Dermis blood vessel endothelial cell (primary cell): ENCODE results near the gene RPP21. TPM values are rescaled to one million over a fixed set of nuclear protein-coding genes. Genes with fewer than 3 reads are reported as not detected.

Experiments
- DNase-seq: peaks from one replicate; pipeline ENCODE4 v3.0.0; 2010
- total RNA-seq: library from RNA; depleted of rRNA; stranded (reverse); fragments of >200 nt; gene quantifications from 2 replicates; pipeline ENCODE4 v1.2.3, GENCODE V29; 2014

RPP21 gene
- total RNA-seq, 1 donor from 2014 or later: 26.9 TPM

GRCh38 chr6:30386166-30386565 is 41.2 kb downstream of the RPP21 start:
- DNase-seq: no peak

DNA sequence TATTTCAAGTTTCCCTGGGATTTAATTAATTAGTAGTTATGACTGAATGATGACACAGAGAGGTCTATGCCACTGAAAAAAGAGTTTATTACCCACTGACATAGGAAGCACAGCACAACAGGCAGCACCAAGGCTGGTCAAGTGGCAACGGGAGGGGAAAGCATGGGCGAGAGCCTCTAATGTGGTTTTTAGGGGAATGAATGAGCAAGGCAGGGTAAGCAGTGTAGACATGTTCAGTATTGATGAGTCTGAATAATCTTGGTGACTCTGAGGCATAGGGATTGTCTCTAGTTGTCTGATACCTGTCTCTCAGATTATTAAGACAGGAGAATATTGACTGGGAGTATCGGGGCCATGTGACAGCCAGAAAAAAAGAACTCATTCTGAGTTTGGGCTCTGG is 46.3 kb downstream of the RPP21 start:
- no peak for DNase-seq

DNA sequence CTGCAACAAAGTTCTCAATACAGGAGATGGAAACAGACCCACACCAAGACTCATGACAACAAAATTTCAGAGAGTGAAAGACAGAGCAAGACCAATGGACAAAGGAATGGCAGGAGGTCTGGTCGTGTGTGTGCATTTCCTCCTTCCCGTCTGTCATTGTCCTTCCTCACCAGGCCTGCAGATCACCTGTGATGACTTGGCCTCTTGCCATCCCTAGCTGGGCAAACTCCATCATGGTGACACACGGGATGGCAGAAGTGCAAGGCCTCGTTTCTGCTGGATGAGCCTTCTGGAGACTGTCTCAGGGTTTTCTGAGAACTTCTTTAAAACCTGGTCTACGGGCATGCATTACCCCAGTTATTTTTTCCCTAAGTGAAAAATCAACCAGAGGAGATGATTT is 49.2 kb downstream of the RPP21 start:
- no peak for DNase-seq

Other genes with a start within 250 kb of the RPP21 start
- gene TRIM31, start 232.1 kb upstream of the RPP21 start, total RNA-seq: not detected in 2 replicates
- gene TRIM40, start 209.0 kb upstream of the RPP21 start, total RNA-seq: not detected in 2 replicates
- not detected in 2 replicates for gene TRIM10, start 183.9 kb upstream of the RPP21 start, total RNA-seq
- gene TRIM15, start 181.6 kb upstream of the RPP21 start, total RNA-seq: not detected in 2 replicates
- 29.3 and 39.0 TPM in 2 replicates for gene TRIM26, start 131.8 kb upstream of the RPP21 start, total RNA-seq
- 11.6 and 15.3 TPM in 2 replicates for gene TRIM39, start 18.2 kb upstream of the RPP21 start, total RNA-seq
- 717 and 1,065 TPM in 2 replicates for gene HLA-E, start 144.4 kb downstream of the RPP21 start, total RNA-seq
- 53.1 and 63.0 TPM in 2 replicates for gene GNL1, start 211.3 kb downstream of the RPP21 start, total RNA-seq
- gene PRR3, start 212.1 kb downstream of the RPP21 start, total RNA-seq: 2.9 and 3.5 TPM in 2 replicates
- gene ABCF1, start 226.3 kb downstream of the RPP21 start, total RNA-seq: 49.5 and 70.3 TPM in 2 replicates